ENCODE measurements around the gene ALS2CL. TPM values are rescaled to one million over a fixed set of nuclear protein-coding genes. Genes with fewer than 3 reads are reported as not detected.

Gene ALS2CL
- total RNA-seq, 1 donor from 2014 or later = 37.0 TPM

GRCh38 chr3:46624533-46624932, 68.9 kb downstream of the ALS2CL start:
- intact Hi-C loops (cut with DNase I) = no loop called here
- DNase-seq = no peak
- no peak for ATAC-seq (ENCODE audit: poor library complexity)

- no peak for DNase-seq
- ATAC-seq (ENCODE audit: poor library complexity) = peak; percentile 34
- intact Hi-C loops (cut with DNase I) = no loop called here
Observed at GRCh38 chr3:46619845-46620778, 73.4 kb downstream of the ALS2CL start.

Other genes starting within 250 kb of the ALS2CL start
- gene LTF, start 228.8 kb downstream of the ALS2CL start, total RNA-seq = 3.7 TPM
- not detected for gene RTP3, start 195.7 kb downstream of the ALS2CL start, total RNA-seq
- gene LRRC2, start 127.4 kb downstream of the ALS2CL start, total RNA-seq = 122 TPM
- not detected for gene FAM240A, start 81.2 kb downstream of the ALS2CL start, total RNA-seq
- 1.00 TPM for gene TMIE, start 7.7 kb upstream of the ALS2CL start, total RNA-seq
- 0.16 TPM for gene PRSS50, start 24.2 kb upstream of the ALS2CL start, total RNA-seq
- 10,727 TPM for gene MYL3, start 169.8 kb upstream of the ALS2CL start, total RNA-seq
- 11.8 TPM for gene PTH1R, start 184.0 kb upstream of the ALS2CL start, total RNA-seq

Data from Right ventricle myocardium superior (tissue), 1 donor.